Stimulated activated CD4-positive, alpha-beta T cell treated with anti-CD3 and anti-CD28 coated beads, Interleukin-1b, Interleukin-23, amount 100 ng/mL, for 4 hours (primary cell): ENCODE results near the gene IER5L.
"Not testable (repeated sequence)": the region's sequence is repeated elsewhere in the genome, so short reads cannot be mapped to it uniquely, and the experiment has no call there.

ENCODE experiments used
- DNase-seq, 2 donors: peaks; one replicate each; pipeline ENCODE4 v3.0.0-alpha.2; 2020; ENCODE audit warnings: low read depth in 2 of 2

IER5L gene

GRCh38 chr9:129202613-129203555 lies 24.8 kb upstream of the IER5L start:
- DNase-seq = peak; percentile 84 to 90

GRCh38 chr9:129201866-129202265 lies 23.8 kb upstream of the IER5L start:
- DNase-seq = no peak

- DNase-seq = no peak
These were observed 23.2 kb upstream of the IER5L start for GRCh38 chr9:129201289-129201688.

- DNase-seq = no peak
These were observed 22.2 kb upstream of the IER5L start for GRCh38 chr9:129200255-129200654.

GRCh38 chr9:129199044-129199435 lies 21.0 kb upstream of the IER5L start:
- DNase-seq = no peak

- DNase-seq = no peak
These were observed 20.4 kb upstream of the IER5L start for GRCh38 chr9:129198319-129199043.

GRCh38 chr9:129197978-129198318 lies 19.9 kb upstream of the IER5L start:
- no peak for DNase-seq

- DNase-seq = not testable (repeated sequence)
These were observed 19.0 kb upstream of the IER5L start for GRCh38 chr9:129197045-129197444.

- no peak for DNase-seq
These were observed 17.5 kb upstream of the IER5L start for GRCh38 chr9:129195606-129196005.

- DNase-seq = no peak
These were observed 16.2 kb upstream of the IER5L start for GRCh38 chr9:129194221-129194620.

- no peak for DNase-seq
These were observed 15.6 kb upstream of the IER5L start for GRCh38 chr9:129193655-129194054.

- no peak for DNase-seq
These were observed 13.2 kb upstream of the IER5L start for GRCh38 chr9:129191234-129191633.

GRCh38 chr9:129189971-129190370 lies 11.9 kb upstream of the IER5L start:
- DNase-seq = not testable (repeated sequence)

- DNase-seq = no peak
These were observed 9.0 kb upstream of the IER5L start for GRCh38 chr9:129187042-129187441.

GRCh38 chr9:129185991-129186390 lies 7.9 kb upstream of the IER5L start:
- DNase-seq = no peak

- no peak for DNase-seq
These were observed 7.3 kb upstream of the IER5L start for GRCh38 chr9:129185402-129185801.

GRCh38 chr9:129184596-129185122 lies 6.6 kb upstream of the IER5L start:
- no peak for DNase-seq

- DNase-seq = no peak
These were observed 6.1 kb upstream of the IER5L start for GRCh38 chr9:129184219-129184524.

- DNase-seq = no peak
These were observed 5.6 kb upstream of the IER5L start for GRCh38 chr9:129183495-129184218.

GRCh38 chr9:129182625-129183494 lies 4.8 kb upstream of the IER5L start:
- no peak for DNase-seq

- DNase-seq = no peak
These were observed 4.1 kb upstream of the IER5L start for GRCh38 chr9:129182122-129182521.
